Duodenal mucosa (tissue), 2 donors: ENCODE data around the gene MAD2L2.

Experiments
- H3K27ac ChIP-seq: one replicate; pipeline ENCODE4 v1.7.0; 2013; ENCODE audit warnings: low read depth, low read length
- H3K27me3 ChIP-seq, 2 donors: one replicate each; pipeline ENCODE4 v1.7.0; 2013; ENCODE audit warnings: low read length in 2 of 2, control low read depth in 1 of 2; ENCODE audit not compliant: insufficient read depth in 2 of 2, control insufficient read depth in 1 of 2
- H3K36me3 ChIP-seq, 2 donors: one replicate each; pipeline ENCODE4 v1.7.0; 2013; ENCODE audit warnings: low read length in 2 of 2, control low read depth in 1 of 2; ENCODE audit not compliant: insufficient read depth in 2 of 2, control insufficient read depth in 1 of 2
- H3K4me1 ChIP-seq, 2 donors: one replicate each; pipeline ENCODE4 v1.7.0; 2013; ENCODE audit warnings: low read length in 2 of 2, control low read depth in 1 of 2; ENCODE audit not compliant: insufficient read depth in 2 of 2, control insufficient read depth in 1 of 2
- H3K4me3 ChIP-seq, 2 donors: one replicate each; pipeline ENCODE4 v1.7.0; 2013; ENCODE audit warnings: low read length in 2 of 2, low read depth in 1 of 2
- H3K9ac ChIP-seq, 2 donors: one replicate each; pipeline ENCODE4 v1.7.0; 2013; ENCODE audit warnings: low read length in 2 of 2, low read depth in 1 of 2
- H3K9me3 ChIP-seq, 2 donors: one replicate each; pipeline ENCODE4 v1.7.0; 2013; ENCODE audit warnings: low read length in 2 of 2, control low read depth in 1 of 2; ENCODE audit not compliant: control insufficient read depth in 1 of 2

The MAD2L2 gene

GRCh38 chr1:11671205-11671543, 9.8 kb downstream of the MAD2L2 start:
- Histone ChIP-seq H3K4me1 (peaks cover 12 to 13% of the 10 kb centered on the region in 2 donors), H3K4me3 (no peak overlapping the region), H3K9ac (no peak overlapping the region), H3K36me3 (peaks cover 14 to 27% of the 10 kb centered on the region in 2 donors), H3K27ac (no peak overlapping the region), H3K9me3 (no peaks in the 10 kb centered on the region), H3K27me3 (no peaks in the 10 kb centered on the region)

GRCh38 chr1:11670747-11671146, 10.2 kb downstream of the MAD2L2 start:
- H3K27ac ChIP-seq, result no peak overlapping the region
- H3K36me3 ChIP-seq, result peaks cover 10 to 24% of the 10 kb centered on the region in 2 donors
- no peaks in the 10 kb centered on the region for H3K27me3 ChIP-seq

GRCh38 chr1:11668516-11668915, 12.4 kb downstream of the MAD2L2 start:
- no peaks in the 10 kb centered on the region for H3K9me3 ChIP-seq
- H3K4me3 ChIP-seq, result no peak overlapping the region
- H3K27me3 ChIP-seq, result no peaks in the 10 kb centered on the region
- peaks cover 4 to 13% of the 10 kb centered on the region in 2 donors for H3K36me3 ChIP-seq
- H3K27ac ChIP-seq, result no peak overlapping the region
- peaks cover 12 to 13% of the 10 kb centered on the region in 2 donors for H3K4me1 ChIP-seq
- no peak overlapping the region for H3K9ac ChIP-seq

More at GRCh38 chr1:11670747-11671146, 10.2 kb downstream of the MAD2L2 start:
- no peaks in the 10 kb centered on the region for H3K9me3 ChIP-seq
- no peak overlapping the region for H3K9ac ChIP-seq
- H3K4me1 ChIP-seq, result peaks cover 12 to 13% of the 10 kb centered on the region in 2 donors
- no peak overlapping the region for H3K4me3 ChIP-seq

GRCh38 chr1:11664336-11665065, 16.4 kb downstream of the MAD2L2 start:
- no peaks in the 10 kb centered on the region for H3K9me3 ChIP-seq
- no peaks in the 10 kb centered on the region for H3K4me1 ChIP-seq
- peak overlapping the region; percentile 50 for H3K27ac ChIP-seq
- peak overlapping the region; percentile 70 to 73 for H3K4me3 ChIP-seq
- peak overlapping the region; percentile 61 to 73 for H3K9ac ChIP-seq
- H3K27me3 ChIP-seq, result no peaks in the 10 kb centered on the region
- H3K36me3 ChIP-seq, result peaks cover 0 to 5% of the 10 kb centered on the region in 2 donors

DNA sequence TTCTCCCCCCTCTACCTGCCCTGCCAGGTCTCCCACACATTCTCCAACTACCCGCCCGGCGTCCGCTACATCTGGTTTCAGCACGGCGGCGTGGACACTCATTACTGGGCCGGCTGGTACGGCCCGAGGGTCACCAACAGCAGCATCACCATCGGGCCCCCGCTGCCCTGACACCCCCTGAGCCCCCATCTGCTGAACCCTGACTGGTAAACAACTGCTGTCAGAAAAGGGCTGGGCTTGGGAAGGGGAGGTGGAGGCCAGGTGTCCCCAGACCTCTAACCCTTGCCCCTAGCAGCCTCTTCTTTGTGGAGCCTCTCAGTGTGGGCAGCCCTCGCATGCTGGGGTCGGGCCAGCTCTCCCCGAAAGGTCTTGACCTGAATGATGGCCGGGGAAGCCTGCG, 19.8 kb downstream of the MAD2L2 start:
- H3K4me3 ChIP-seq, result no peak overlapping the region
- no peaks in the 10 kb centered on the region for H3K27me3 ChIP-seq
- no peaks in the 10 kb centered on the region for H3K4me1 ChIP-seq
- no peak overlapping the region for H3K9ac ChIP-seq
- H3K9me3 ChIP-seq, result no peaks in the 10 kb centered on the region
- H3K27ac ChIP-seq, result no peak overlapping the region
- no peaks in the 10 kb centered on the region for H3K36me3 ChIP-seq

DNA sequence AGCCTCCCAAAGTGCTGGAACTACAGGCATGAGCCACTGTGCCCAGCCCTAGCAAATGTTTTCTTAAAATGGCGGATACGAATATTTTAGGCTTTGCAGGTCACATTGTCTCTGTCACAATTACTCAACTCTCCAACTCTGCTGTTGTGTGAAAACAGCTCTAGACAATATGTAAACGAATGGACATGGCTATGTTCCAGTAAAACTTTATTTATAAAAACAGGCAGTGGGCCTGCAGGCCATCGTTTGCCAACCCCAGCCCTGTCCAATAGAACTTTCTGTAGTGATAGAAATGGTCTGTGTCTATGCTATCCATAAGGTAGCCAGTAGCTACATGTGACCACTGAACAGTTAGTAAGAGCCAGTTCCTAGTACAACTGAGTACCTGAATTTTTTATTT, 21.2 kb downstream of the MAD2L2 start:
- Histone ChIP-seq H3K9me3 (no peaks in the 10 kb centered on the region), H3K4me3 (no peak overlapping the region), H3K27ac (no peak overlapping the region), H3K4me1 (peaks cover 7 to 10% of the 10 kb centered on the region in 2 donors), H3K9ac (no peak overlapping the region), H3K27me3 (no peaks in the 10 kb centered on the region), H3K36me3 (no peaks in the 10 kb centered on the region)

DNA sequence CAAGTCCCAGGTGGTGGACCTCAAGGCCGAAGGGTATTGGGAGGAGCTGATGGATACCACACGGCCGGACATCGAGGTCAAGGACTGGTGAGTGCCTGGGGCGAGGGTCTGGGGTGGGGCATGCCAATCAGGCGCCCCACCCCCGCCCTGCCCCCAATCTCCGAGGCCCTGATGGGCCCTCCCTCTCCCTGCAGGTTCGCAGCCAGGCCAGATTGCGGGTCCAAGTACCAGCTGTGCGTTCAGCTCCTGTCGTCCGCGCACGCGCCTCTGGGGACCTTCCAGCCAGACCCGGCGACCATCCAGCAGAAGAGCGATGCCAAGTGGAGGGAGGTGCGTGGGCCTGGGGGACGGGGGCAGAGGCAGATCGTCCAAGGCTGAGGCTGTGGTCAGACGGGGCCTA, 22.4 kb downstream of the MAD2L2 start:
- no peaks in the 10 kb centered on the region for H3K36me3 ChIP-seq

DNA sequence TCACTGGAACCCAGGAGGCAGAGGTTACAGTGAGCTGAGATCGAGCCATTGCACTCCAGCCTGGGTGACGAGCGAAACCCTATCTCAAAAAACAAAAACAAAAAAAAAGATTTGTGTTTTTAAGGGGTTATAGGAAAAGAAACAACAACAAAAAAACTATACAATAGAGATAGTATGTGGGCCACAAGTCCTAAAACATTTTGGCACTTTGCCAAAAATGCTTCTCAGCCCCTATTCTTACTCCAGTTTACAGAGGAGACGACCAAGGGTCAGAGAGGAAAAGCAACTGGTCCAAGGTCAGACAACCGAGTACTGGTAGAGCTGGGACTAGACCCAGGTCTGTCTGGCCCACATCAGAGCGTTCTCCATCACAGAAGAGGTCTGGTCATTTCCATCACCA, 23.3 kb downstream of the MAD2L2 start:
- Histone ChIP-seq H3K9me3 (no peaks in the 10 kb centered on the region), H3K4me1 (peaks cover 13 to 17% of the 10 kb centered on the region in 2 donors), H3K27me3 (no peaks in the 10 kb centered on the region), H3K4me3 (no peak overlapping the region), H3K36me3 (no peaks in the 10 kb centered on the region), H3K9ac (no peak overlapping the region), H3K27ac (no peak overlapping the region)

More for the DNA sequence above, 22.4 kb downstream of the MAD2L2 start:
- no peak overlapping the region for H3K4me3 ChIP-seq
- H3K4me1 ChIP-seq, result peaks cover 12 to 16% of the 10 kb centered on the region in 2 donors
- H3K9ac ChIP-seq, result no peak overlapping the region
- no peak overlapping the region for H3K27ac ChIP-seq
- no peaks in the 10 kb centered on the region for H3K9me3 ChIP-seq
- H3K27me3 ChIP-seq, result no peaks in the 10 kb centered on the region

DNA sequence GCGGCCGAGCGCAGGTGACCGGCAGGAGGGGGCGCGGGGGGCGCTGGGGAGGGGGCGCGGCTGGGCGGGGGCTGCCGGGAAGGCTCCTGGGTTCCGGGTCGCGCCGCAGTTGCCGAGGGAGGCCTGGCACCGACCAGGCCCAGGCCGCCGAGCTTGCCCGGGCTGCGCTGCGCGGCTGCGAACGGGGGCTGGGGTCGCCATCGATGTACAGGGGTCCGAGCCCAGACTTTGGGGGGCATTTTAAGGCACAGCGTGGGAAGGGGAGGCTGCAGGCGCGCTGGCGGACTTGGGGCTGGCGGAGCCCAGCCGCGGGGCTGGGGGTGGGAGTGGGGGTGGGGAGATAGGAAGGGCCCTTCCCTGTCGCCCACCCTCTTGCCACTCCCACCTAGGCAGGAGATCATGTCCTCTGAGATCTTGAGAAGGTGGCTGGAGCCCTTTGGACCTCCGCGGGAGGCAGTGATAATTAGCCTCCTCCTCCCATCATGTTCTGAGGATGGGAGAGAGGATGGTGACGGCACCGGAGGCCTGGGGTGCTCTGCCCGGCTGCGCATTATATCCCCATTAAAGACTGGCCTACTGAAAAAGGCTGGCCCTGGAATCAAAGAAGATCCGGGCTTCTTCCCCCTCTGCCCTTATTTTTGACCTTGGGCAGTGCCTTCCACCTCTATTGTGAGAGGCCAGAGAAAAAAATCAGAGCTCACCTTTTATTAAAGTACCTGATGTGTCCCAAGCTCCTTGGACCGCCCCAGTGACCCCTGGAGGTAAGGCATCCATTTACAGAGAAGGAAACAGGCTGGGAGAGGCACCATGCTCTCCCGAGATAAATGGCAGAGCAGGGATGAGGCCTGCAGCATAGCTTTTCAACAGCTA, 25.8 kb downstream of the MAD2L2 start:
- Histone ChIP-seq H3K9ac (peak overlapping the region; percentile 43 to 48), H3K4me1 (peaks cover 17 to 24% of the 10 kb centered on the region in 2 donors), H3K4me3 (peak overlapping the region; percentile 63 to 65), H3K27me3 (peaks cover 0 to 5% of the 10 kb centered on the region in 2 donors), H3K27ac (no peak overlapping the region), H3K9me3 (no peaks in the 10 kb centered on the region), H3K36me3 (no peaks in the 10 kb centered on the region)
